ENCODE measurements around the gene SLC22A2.
"Not testable (repeated sequence)": the region's sequence is repeated elsewhere in the genome, so short reads cannot be mapped to it uniquely, and the experiment has no call there.

SLC22A2 gene

DNA sequence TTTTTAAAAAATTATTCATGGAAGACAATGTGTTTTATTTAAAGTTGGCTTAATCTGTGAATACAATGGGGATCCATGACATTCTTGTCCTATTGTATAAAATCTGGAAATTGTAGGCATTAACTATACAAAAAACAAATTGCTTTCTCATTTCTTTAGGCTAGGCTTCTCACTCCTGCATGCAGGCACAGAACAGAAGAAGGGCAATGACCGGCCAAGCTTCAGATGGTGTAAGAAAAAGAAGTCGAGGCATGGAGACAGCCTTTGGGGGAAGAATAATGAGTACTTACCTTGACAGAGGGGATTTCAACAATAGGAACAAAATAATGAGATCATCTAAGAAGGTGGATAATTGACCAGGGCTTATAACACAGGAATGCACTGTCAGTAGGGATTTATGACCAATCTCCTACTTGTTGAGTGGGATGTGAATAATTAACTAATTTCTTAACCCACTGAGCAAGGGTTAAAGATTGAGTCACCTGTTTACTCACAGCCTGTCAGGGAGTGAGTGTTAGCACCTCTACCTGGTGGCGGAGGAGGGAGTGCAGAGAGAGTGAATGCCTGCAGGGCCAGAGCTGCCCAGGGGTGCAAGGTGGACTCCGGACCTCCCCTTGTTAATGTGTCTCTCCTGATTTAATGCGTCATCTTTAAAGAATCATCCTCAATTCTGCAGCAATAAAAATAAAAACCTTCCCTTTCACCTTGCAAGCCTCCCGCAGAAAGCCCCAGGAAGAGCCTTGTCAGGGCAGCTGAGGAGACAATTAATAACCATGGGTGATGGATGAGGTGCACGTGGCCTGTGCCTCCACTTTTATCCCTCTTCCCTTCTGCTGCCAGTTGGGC, 3.9 kb downstream of the SLC22A2 start:
- in situ Hi-C loops (cut with MboI; ENCODE audit: low pct_unique_long_range_greater_than_20kb, low sequenced_read_pairs) = no loop called here
- DNase-seq = no peak

DNA sequence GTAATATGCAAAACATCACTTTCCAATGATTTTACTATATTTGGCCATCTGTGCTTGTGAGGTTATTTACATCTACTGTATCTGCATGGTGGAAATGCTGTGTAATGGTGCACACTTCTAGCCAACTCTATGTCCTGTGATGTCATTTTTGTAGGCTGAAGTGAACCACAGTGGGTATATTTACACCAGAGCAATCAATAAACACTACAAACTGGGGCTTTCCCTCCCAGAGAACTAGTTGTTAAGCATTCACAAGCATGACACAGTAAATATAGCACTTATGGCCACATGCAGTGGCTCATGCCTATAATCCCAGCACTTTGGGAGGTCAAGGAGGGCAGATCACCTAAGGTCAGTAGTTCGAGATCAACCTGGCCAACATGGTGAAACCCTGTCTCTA, 4.9 kb downstream of the SLC22A2 start:
- in situ Hi-C loops (cut with MboI; ENCODE audit: low pct_unique_long_range_greater_than_20kb, low sequenced_read_pairs) = no loop called here
- no peak for DNase-seq

DNA sequence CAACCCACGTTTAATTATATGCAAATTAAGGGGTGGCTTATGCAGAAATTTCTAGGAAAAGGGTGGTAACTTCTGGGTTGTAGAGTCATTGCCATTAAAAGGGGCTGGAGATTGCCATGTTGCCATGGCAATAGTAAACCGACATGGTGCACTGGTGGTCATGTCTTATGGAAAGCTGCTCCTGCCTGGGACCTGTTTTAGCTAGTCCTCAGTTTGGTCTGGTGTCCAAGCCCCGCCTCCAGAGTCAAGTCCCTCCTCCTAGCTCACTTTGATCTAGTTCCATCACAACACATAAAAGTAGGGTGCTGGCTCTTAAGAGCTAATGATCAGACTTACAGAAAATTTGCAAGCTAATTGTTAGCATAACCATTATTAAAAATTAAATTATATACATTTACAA, 5.3 kb downstream of the SLC22A2 start:
- DNase-seq = no peak
- in situ Hi-C loops (cut with MboI; ENCODE audit: low pct_unique_long_range_greater_than_20kb, low sequenced_read_pairs) = no loop called here

DNA sequence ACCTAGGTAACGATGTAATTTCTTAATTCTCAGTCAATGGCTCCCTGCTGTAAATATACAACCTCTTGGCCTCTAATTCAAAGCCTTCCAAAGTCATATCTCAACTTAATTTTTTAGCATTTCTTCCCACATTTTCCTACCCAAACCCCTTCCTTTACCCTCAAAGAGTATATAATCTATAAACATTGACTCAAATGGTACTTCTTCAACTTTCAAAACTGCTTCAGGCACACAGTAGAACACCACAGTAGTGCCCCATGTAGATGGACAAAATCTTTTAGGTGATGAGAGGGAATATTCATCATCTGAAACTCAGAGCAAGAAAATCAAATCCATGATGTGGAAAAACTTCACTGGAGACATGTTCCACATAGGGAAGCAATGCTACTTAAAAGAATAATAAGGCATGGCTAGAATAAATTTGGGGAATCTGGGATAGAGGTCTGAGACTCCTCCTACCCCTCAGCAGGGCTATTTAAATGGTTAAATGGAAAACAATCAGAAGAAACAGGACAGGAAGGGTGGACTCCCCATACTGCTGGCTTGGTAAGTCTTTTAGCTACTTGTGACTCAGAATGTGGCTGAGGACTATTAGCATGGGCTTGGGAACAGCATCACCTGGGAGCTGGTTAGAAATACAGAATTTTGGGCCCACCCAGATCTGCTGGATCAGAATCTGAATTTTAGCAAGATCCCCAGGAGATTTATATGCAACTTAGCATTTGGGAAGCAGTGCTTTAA, 6.4 kb downstream of the SLC22A2 start:
- in situ Hi-C loops (cut with MboI; ENCODE audit: low pct_unique_long_range_greater_than_20kb, low sequenced_read_pairs) = no loop called here
- DNase-seq = no peak

- no peak for DNase-seq
- in situ Hi-C loops (cut with MboI; ENCODE audit: low pct_unique_long_range_greater_than_20kb, low sequenced_read_pairs) = no loop called here
These were observed 8.9 kb downstream of the SLC22A2 start for GRCh38 chr6:160249671-160250070.

- in situ Hi-C loops (cut with MboI; ENCODE audit: low pct_unique_long_range_greater_than_20kb, low sequenced_read_pairs) = no loop called here
- no peak for DNase-seq
These were observed 10.1 kb downstream of the SLC22A2 start for GRCh38 chr6:160248538-160248937.

GRCh38 chr6:160247457-160247883, 11.2 kb downstream of the SLC22A2 start:
- in situ Hi-C loops (cut with MboI; ENCODE audit: low pct_unique_long_range_greater_than_20kb, low sequenced_read_pairs) = no loop called here
- no peak for DNase-seq

DNA sequence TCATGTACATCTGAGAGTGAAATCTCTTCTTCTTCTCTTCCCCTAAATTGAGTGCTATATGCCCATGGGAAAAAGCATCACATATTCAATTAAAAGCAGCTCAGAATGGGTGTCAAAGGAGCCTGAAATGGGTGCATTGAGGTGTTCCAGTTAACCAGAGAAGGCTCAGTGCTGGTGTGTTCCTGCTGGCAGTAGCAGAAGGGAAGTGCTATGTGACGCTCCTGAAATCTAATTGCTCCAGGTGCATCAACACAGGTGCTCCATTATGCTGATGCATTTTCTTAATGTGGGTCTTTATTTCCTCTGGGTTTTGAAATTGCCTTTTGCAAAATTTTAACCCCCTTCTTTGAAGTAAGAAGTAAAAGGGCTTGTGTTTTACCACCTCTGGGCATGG, 17.9 kb downstream of the SLC22A2 start:
- no peak for DNase-seq
- in situ Hi-C loops (cut with MboI; ENCODE audit: low pct_unique_long_range_greater_than_20kb, low sequenced_read_pairs) = no loop called here

DNA sequence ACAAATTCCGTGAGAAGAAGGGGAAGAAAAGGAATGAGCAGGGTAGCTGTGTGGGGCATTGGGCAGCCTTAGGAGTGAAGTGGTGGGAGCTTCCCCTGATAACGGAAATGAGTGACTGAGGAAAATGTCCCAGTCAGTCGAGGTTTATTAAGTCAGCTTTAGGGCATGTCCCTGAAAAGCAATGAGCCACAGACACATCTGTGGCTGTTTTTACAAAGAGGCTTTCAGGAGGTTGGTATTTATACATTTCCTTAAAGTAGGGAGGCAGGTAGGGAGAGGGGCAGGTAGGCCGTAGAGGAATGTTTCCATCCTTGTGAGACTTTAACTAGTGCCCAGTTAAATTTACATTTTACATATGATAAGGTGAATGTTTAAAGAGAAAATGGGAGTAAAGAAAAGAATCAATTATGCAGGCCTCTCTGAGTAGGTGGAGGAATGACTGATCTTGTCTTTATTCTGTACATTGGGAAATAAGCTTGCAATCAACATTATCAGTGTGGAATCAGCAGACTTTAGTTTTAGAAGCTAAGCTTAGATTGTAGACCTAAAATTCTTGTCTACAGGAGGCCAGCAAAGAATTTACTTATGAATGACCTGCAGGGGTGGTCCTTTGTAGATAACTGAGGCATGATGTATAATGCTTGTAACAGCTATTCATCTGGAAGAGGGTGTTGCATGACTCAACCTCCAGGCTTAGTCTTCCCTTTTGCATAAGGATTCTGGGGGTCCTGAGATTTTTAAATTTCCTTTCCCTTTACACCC, 18.5 kb downstream of the SLC22A2 start:
- in situ Hi-C loops (cut with MboI; ENCODE audit: low pct_unique_long_range_greater_than_20kb, low sequenced_read_pairs) = no loop called here

DNA sequence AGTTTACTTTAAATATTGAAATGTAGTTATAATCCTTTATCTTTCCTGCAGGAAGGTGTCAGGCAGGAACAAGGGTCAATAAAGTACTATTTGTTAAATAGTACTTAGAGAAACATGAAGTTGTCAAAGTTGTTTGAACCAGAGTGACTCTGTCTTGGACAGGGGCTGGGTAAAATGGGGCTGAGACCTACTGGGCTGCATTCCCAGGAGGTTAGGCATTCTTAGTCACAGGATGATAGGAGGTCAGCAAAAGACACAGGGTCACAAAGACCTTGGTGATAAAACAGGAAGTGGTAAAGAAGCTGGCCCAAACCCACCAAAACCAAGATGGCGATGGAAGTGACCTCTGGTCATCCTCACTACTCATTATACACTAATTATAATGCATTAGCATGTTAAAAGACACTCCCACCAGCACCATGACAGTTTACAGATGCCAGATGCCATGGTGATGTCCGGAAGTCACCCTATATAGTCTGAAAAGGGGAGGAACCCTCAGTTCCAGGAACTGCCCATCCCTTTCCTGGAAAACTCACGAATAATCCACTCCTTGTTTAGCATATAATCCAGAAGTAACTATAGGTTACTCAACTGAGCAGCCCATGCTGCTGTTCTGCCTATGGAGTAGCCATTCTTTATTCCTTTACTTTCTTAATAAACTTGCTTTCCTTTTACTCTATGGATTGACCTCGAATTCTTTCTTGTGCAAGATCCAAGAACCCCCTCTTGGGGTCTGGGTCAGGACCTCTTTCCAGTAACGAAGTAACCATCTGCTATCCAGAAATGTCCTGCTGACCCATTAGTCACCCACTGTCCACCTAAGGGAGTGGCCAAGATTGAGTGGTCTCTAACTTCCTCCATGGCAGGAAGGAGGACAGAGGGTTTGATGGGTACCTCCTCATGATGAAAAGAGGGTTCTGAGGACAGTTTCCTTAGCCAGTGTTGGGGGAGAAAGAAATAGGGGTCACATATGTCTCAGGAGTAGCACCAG, 19.6 kb downstream of the SLC22A2 start:
- no peak for DNase-seq
- in situ Hi-C loops (cut with MboI; ENCODE audit: low pct_unique_long_range_greater_than_20kb, low sequenced_read_pairs) = no loop called here

More for the DNA sequence above, 18.5 kb downstream of the SLC22A2 start:
- no peak for DNase-seq

DNA sequence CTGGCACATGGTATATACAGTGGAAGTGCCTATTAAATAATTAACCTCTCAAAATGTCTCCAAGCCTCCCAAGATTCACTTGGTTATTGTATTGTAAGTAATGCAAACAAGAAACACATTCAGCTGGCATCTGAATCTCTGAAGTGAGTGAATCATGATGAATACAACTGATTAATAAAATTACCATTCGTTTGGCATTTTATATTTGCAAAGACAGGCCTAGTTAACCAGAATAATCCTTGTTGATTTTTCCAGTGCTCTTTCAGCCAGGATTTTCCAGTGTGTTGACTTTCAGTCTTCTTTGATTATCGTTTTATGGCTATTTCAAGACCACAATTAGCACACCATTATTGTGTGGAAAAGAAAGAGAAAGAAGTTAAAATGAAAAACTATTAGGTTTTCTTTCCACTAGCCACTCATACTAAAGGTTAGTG, 20.3 kb downstream of the SLC22A2 start:
- DNase-seq = no peak
- in situ Hi-C loops (cut with MboI; ENCODE audit: low pct_unique_long_range_greater_than_20kb, low sequenced_read_pairs) = no loop called here

DNA sequence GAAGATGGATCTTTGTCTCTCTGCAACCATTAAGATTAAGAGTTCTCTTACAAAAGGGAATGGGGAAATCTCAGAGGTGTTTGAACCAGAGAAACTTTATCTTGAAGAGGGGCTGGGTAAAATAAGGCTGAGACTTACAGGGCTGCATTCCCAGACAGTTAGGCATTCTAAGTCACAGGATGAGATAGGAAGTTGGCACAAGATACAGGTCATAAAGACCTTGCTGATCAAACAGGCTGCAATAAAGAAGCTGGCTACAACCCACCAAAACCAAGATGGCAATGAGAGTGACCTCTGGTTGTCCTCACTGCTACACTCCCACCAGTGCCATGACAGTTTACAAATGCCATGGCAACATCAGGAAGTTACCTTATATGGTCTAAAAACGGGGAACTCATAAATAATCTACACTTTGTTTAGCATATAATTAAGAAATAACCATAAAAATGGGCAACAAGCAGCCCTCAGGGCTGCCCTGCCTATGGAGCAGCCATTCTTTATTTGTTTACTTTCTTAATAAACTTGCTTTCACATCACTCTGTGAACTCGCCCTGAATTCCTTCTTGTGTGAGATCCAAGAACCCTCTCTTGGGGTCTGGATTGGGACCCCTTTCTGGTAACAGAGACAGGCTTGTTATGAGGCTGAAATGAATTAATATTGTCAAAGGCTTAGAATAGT, 20.9 kb downstream of the SLC22A2 start:
- in situ Hi-C loops (cut with MboI; ENCODE audit: low pct_unique_long_range_greater_than_20kb, low sequenced_read_pairs) = not testable (repeated sequence)

GRCh38 chr6:160236235-160236872, 22.3 kb downstream of the SLC22A2 start:
- DNase-seq; in situ Hi-C loops (cut with MboI; ENCODE audit: low pct_unique_long_range_greater_than_20kb, low sequenced_read_pairs): not testable (repeated sequence)

More for the DNA sequence above, 20.9 kb downstream of the SLC22A2 start:
- not testable (repeated sequence) for DNase-seq

GRCh38 chr6:160233950-160234640, 24.5 kb downstream of the SLC22A2 start:
- in situ Hi-C loops (cut with MboI; ENCODE audit: low pct_unique_long_range_greater_than_20kb, low sequenced_read_pairs); DNase-seq: not testable (repeated sequence)

DNA sequence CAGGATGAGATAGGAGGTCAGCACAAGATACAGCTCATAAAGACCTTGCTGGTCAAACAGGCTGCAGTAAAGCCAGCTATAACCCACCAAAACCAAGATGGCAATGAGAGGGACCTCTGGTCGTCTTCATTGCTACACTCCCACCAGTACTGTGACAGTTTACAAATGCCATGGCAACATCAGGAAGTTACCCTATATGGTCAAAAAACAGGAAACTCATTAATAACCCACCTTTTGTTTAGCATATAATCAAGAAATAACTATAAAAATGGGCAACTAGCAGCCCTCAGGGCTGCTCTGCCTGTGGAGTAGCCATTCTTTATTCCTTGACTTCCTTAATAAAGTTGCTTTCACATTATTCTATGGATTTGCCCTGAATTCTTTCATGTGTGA, 30.9 kb downstream of the SLC22A2 start:
- DNase-seq = no peak
- in situ Hi-C loops (cut with MboI; ENCODE audit: low pct_unique_long_range_greater_than_20kb, low sequenced_read_pairs) = no loop called here

- no peak for DNase-seq
- in situ Hi-C loops (cut with MboI; ENCODE audit: low pct_unique_long_range_greater_than_20kb, low sequenced_read_pairs) = no loop called here
These were observed 31.4 kb downstream of the SLC22A2 start for GRCh38 chr6:160227038-160227768.

All from KBM-7 (cell line).